Glutamatergic neuron (in vitro differentiated cells): ENCODE measurements around the gene CPS1. TPM values are rescaled to one million over a fixed set of nuclear protein-coding genes. Genes with fewer than 3 reads are reported as not detected.

Experiments
- DNase-seq: peaks from one replicate; pipeline ENCODE4 v3.0.0; 2022
- H3K27ac Mint-ChIP-seq: one replicate; pipeline ENCODE4 v1.8.0; 2020; ENCODE audit warnings: mild to moderate bottlenecking, mixed read lengths, inconsistent platforms; ENCODE audit not compliant: unreplicated experiment
- H3K27me3 Mint-ChIP-seq: one replicate; pipeline ENCODE4 v1.8.0; 2020; ENCODE audit warnings: mild to moderate bottlenecking, moderate library complexity, mixed read lengths, inconsistent platforms; ENCODE audit not compliant: unreplicated experiment
- H3K36me3 Mint-ChIP-seq: one replicate; pipeline ENCODE4 v1.8.0; 2020; ENCODE audit warnings: mild to moderate bottlenecking, mixed read lengths, inconsistent platforms; ENCODE audit not compliant: unreplicated experiment
- H3K4me1 Mint-ChIP-seq: one replicate; pipeline ENCODE4 v1.8.0; 2020; ENCODE audit warnings: mild to moderate bottlenecking, low read depth, mixed read lengths, inconsistent platforms; ENCODE audit not compliant: unreplicated experiment
- H3K4me3 Mint-ChIP-seq: one replicate; pipeline ENCODE4 v1.8.0; 2020; ENCODE audit warnings: mild to moderate bottlenecking, mixed read lengths, inconsistent platforms; ENCODE audit not compliant: unreplicated experiment
- H3K9me3 Mint-ChIP-seq: one replicate; pipeline ENCODE4 v1.8.0; 2020; ENCODE audit warnings: mild to moderate bottlenecking, moderate library complexity, mixed read lengths, inconsistent platforms; ENCODE audit not compliant: unreplicated experiment
- CTCF ChIP-seq: fragments of 200-600 bp; sonication (generic); IDR thresholded peaks from one replicate; pipeline ENCODE4 v1.5.0; 2021; ENCODE audit not compliant: partially characterized antibody, unreplicated experiment
- total RNA-seq: library from RNA; stranded (reverse); fragmentation: NEBNext Ultra II Directional; extraction: Animal tissue kit (Norgen Biotek cat#: 25700); gene quantifications from one replicate; pipeline ENCODE4 v1.2.1, GENCODE V29; 2021; ENCODE audit not compliant: unreplicated experiment

Gene CPS1
- total RNA-seq, 1 donor from 2014 or later = 31.1 TPM

- Mint-ChIP-seq H3K4me3 (no peak overlapping the region), H3K4me1 (no peaks in the 10 kb centered on the region), H3K27ac (no peak overlapping the region), H3K9me3 (no peaks in the 10 kb centered on the region), H3K36me3 (no peaks in the 10 kb centered on the region), H3K27me3 (no peaks in the 10 kb centered on the region)
- no peak for DNase-seq
- no peak for TF ChIP-seq CTCF
These were observed 99.0 kb downstream of the CPS1 start for GRCh38 chr2:210655229-210655975.

GRCh38 chr2:210657874-210658273, 101.5 kb downstream of the CPS1 start:
- no peak for TF ChIP-seq CTCF
- Mint-ChIP-seq H3K36me3 (no peaks in the 10 kb centered on the region), H3K27ac (no peak overlapping the region), H3K4me3 (no peak overlapping the region), H3K9me3 (no peaks in the 10 kb centered on the region), H3K27me3 (no peaks in the 10 kb centered on the region), H3K4me1 (no peaks in the 10 kb centered on the region)
- no peak for DNase-seq

- Mint-ChIP-seq H3K9me3 (no peaks in the 10 kb centered on the region), H3K27ac (no peak overlapping the region), H3K4me3 (no peak overlapping the region), H3K4me1 (no peaks in the 10 kb centered on the region), H3K27me3 (no peaks in the 10 kb centered on the region), H3K36me3 (no peaks in the 10 kb centered on the region)
- no peak for DNase-seq
- TF ChIP-seq CTCF = no peak
These were observed 104.4 kb downstream of the CPS1 start for GRCh38 chr2:210660751-210661150.

- peaks cover 2% of the 10 kb centered on the region for H3K27me3 Mint-ChIP-seq
These were observed 106.2 kb downstream of the CPS1 start for GRCh38 chr2:210662560-210662959.

More at GRCh38 chr2:210662560-210662959, 106.2 kb downstream of the CPS1 start:
- no peaks in the 10 kb centered on the region for H3K36me3 Mint-ChIP-seq
- no peak overlapping the region for H3K27ac Mint-ChIP-seq
- no peaks in the 10 kb centered on the region for H3K4me1 Mint-ChIP-seq
- H3K4me3 Mint-ChIP-seq = no peak overlapping the region
- TF ChIP-seq CTCF = no peak
- no peaks in the 10 kb centered on the region for H3K9me3 Mint-ChIP-seq
- no peak for DNase-seq
